HG03175 (cell line): ENCODE results near the gene FIBCD1.

Source experiments
- ATAC-seq: cut with Tn5 transposase; IDR thresholded peaks from one replicate; pipeline ENCODE4 v1.9.1; 2021; ENCODE audit warnings: mild to moderate bottlenecking, moderate library complexity; ENCODE audit not compliant: unreplicated experiment

The FIBCD1 gene, protein sequence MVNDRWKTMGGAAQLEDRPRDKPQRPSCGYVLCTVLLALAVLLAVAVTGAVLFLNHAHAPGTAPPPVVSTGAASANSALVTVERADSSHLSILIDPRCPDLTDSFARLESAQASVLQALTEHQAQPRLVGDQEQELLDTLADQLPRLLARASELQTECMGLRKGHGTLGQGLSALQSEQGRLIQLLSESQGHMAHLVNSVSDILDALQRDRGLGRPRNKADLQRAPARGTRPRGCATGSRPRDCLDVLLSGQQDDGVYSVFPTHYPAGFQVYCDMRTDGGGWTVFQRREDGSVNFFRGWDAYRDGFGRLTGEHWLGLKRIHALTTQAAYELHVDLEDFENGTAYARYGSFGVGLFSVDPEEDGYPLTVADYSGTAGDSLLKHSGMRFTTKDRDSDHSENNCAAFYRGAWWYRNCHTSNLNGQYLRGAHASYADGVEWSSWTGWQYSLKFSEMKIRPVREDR

DNA sequence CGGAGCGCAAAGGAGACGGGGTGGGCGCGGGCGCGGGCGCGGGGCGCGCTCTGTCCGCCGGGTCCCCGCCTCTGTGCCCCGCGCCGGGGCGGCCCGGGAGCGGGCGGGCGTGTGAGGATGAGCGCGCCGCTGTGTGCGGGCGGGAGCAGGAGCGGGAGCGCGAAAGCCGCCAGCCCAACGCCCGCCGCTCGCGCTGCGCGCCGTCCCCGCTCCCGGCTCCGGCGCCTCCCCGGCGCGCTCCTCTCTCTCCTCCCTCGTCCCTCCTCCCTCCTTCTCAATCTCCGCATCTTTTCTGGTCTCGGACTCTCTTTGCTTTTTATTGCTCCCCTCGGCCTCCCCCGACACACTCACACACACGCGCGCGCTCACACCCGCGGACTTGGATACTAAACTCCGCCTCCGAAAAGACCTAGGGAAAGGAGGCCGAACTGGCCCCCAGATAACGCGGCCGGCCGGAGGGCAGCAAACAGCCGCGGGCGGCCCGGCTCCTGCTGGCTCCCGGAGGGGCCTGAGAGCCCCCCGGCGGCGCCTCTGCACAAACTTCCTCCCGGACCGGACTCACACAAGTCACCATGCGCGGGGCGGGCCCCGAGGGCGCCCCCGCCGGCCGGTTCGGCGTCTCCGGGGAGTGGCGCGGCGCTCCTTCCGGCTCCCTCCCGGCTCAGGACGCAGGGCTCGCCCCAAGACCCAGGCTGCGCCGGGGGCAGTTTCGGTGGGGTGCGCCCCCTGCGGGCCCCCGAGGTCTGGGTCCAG lies at the start of gene FIBCD1:
Gene FIBCD1 (minus strand): TSS at position 596 of the 753 bp plus-strand sequence. CDS start 640 bp downstream, outside the sequence.
- ATAC-seq = no peak

DNA sequence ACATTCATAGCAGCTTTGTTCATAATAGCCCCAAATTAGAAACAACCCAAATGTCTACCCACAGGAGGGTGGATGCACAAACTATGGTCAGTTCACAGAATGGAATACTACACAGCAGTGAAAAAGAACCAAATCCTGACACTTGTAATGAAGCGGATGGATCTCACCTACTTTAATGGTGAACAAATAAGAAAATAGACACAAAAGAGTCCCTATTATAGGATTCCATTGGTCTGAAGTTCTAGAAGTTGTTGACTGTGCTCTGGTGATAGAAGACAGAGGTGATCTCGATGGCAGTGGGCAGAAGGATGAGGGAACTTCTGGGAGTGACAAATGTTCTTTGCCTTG lies 49.3 kb upstream of the FIBCD1 start:
- no peak for ATAC-seq

DNA sequence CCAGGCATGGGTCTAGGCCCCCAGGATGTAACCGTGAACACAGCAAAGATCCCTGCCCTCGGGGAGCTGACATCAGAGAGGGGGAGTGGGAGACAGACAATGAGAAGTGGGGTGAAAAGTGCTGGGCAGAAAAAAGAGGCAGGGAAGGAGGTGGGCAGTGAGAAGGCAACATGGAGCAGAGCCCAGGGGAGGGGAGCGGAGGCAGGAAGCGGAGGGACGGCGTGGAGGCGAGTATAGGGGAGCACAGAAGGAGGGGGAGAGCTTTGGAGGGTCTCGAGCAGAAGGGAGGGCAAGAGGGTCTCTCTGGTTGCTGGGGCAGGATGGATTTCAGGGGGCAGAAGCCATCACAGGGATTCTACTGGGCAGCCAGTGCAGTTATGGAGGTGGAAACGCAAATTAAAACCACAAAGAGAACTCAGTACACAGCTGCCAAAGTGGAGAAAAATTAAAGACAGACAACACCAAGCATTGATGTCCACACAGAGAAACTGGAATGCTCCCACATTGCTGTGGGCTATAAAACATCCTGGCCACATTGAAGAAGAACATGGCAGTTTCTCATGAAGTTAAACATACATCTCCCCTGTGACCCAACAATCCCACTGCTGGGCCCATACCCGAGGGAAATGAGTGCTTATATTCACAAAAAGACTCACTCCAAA lies 48.8 kb upstream of the FIBCD1 start:
- ATAC-seq = no peak

DNA sequence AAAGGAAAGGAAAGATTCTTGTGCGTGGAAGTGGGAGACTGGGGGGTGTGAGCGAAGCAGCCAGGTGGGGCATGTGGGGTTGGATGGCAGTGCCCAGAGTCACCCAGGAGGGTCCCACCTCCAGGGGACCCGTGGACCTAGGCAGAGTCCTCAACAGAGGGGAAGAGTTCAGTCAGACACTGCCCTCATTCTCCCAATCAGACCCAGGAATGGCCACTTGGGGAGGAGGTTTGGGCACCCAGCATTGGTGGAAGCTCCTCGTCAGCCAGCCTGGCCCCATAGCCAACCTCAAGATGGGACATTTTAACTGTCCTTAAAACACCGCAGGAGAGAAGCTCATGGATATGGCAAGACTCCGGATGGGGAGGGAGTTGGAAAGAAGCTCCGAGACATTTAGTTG lies 48.0 kb upstream of the FIBCD1 start:
- ATAC-seq = no peak

DNA sequence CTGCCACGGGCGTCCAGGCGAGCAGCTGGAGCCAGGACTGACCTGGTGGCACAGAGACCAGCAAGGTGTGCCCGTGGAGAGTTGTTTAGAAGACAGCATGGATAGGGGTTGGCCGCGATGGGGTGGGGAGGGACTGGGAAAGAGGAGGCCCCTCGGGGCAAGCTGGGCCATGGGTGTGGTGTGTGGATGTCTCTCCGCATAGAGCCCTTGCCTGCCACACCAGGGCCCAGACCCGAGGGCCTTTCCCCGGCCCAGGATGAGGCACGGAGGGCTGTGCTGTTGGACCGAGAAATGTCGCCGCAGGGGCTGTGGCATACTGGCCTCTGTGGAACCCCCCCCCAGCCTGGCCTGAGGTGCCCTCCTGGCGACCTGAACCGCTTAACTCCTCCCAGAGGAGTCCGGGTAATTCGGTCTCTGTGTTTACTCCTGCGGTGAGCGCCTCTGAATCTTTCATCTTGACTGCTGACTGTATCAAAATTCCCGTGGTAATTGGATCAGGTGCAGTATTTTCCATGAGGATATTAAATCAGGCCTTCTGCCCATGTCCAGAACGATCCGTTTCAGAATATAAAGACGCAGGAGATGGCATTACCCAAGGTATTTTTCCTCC lies 47.4 kb upstream of the FIBCD1 start:
- no peak for ATAC-seq

DNA sequence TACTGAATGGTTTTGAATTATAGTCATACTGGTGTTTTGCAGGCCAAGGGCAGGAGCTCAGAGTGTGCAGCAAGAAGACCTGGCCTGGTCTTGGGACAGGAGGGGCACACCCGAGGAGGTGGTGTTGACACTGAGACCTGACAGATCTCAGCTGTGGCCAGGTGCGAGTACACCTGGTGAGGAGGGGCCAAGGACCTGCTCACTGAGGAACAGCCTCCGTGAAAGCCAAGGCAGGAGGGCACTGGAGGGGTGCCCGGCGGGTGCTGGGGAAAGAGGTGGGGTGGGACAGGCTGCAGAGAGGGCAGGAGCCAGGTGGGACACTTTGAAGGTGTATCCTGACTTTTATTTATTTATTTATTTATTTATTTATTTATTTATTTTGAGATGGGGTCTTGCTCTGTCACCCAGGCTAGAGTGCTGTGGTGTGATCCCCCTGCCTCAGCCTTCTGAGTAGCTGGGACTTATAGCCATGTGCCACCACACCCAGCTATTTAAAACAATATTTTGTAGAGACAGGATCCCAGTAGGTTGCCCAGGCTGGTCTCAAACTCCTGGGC lies 46.6 kb upstream of the FIBCD1 start:
- ATAC-seq = no peak

DNA sequence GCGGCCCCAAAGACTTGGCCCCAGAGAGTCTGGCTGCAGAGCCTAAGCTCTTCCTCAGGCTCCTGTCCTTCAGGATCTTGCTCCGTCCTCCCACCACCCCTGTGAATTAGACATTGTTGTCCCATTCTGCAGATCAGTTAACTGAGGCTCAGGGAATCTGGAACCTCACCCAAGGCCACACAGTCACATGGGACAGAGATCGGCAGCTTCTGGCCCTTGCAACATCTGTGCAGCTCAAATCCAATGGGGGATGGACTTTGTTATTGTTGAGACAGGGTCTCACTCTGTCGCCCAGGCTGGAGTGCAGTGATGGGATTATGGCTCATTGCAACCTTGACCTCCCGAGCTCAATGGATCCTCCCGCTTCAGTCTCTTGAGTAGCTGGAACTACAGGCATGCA lies 46.0 kb upstream of the FIBCD1 start:
- no peak for ATAC-seq

DNA sequence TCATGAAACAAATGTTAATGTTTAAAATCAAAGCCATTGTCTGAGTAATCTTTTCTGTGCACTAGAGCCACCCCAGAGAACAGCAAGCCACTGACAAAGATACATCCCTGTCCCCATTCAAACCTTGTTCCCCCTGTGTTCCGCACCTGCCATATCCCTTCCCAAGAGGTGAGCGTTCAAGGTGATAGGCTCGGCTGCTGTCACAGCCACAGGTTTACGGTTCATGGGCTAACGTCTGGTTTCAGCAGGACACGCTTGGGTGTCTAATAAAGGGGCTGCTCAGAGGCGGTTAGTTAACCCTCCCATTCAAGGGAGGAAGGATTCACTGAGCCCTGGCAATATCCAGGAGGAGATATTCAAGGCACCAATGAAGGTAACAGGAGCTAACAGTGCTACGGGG lies 45.5 kb upstream of the FIBCD1 start:
- no peak for ATAC-seq

DNA sequence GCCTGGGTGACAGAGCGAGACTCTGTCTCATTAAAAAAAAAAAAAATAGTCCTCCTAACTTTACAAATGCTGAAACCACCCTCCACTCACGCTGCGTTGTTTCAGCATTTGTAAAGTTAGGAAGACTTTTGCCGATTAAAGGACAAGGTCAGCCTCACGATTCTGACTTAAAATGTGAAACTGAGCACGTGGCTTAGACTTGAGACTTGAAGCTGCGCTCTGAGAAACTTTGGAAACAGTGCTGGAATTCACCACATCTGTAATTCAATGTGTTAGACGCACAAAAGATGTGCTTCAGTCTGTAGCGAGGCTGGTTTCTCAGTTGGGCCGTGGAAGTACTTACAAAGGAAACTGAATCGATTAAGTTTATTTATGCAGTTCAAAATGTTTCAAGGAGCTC lies 44.9 kb upstream of the FIBCD1 start:
- no peak for ATAC-seq

DNA sequence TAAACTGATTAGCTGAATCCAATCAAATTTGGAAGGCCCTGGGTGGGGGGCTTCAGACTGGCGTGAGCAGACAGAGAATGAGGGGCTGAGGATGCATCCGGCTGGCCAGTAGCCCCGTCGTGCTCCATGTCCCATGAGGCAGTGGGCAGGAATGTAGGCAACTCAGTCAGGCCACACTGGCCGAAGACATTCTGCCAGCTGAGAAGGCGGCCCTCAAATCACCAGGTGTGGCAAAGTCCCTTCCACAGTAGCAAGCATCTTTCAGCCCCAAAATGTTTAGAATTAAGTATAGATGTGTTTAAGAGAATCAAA lies 44.3 kb upstream of the FIBCD1 start:
- ATAC-seq = no peak

DNA sequence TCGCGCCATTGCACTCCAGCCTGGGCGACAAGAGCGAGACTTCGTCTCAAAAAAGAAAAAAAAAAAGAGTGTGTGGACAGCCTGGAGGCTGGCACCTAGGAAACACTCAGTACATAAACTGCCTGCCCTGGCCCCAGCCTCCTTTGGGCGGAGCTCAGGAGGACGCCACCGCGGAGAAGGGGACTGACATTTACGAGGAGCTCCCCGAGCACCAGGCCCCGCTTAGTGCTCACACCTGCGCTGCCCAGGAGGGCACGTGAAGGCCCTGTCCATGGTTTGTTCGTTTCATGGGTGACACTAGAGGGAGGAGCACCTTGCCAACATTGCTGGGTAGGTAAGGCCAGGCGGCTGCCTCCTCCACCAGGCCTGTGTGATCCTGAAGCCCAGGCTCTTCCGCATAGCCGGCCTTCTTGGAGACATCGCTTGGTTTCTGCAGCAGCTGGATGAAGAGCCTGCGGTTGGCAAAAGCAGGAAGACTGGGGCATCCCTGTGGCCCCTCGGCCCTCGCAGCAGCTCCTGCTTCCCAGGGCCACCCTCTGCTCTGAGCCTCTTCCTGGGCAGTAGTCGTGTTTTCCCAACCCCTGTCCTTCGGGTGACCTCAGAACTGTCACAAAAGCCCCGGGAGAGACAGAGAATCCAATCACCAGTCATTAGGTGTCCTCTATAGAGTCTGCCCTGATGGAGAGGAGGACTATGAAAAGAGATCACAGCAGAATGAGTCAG lies 43.8 kb upstream of the FIBCD1 start:
- ATAC-seq = no peak

DNA sequence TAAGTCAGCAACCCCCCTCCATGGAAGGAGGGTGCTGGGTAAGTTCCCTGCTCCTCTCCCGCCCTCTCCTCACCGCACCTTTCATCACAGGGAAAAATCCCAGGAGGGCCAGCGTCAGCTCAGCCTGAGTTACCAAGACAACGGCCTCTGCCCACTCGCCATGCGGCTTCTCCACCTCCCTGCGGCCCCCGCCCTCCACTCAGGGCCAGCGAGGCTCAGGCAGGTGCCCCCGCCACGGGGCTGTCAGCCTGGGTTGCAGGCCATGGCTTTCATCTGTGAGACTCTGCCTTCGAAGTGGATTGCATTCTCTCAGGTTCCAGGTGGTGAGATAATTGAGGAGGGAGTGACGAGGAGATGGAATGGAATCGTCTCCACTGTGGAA lies 42.7 kb upstream of the FIBCD1 start:
- no peak for ATAC-seq

DNA sequence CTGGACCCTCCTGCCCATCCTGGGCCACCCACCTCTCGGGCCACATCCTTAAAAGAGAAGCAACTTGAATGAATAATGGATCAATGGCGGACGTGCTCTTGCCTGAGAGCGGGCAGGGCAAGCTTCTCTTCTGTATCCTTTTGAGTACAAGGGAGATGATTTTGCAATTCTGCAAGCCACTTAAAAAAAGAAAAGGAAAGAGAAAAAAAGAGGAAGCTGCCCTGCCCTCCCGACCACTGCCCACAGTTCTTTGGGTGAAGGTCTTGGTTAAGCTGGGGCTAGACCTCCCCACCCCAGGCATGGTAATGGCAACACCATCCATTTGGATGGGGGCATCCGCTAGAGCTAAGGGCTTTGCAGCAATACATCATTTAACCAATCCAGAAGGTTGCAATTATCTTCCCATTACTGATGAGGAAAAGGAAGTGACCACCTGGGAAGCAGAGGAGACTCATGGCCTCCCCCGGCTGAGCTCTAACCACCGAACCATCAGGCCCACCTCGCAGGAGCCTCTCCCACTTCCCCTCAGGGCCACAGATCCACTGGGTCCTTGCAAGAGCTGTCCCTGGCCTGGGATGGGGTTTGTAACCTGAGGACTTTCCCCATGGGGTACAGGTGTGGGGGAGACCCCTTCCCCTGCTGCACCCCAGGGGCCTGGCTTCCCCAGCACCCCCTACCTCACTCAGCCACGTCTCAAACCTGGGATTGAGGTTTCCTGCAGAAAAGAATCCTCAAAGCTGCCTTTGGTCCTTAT lies 42.1 kb upstream of the FIBCD1 start:
- ATAC-seq = no peak

DNA sequence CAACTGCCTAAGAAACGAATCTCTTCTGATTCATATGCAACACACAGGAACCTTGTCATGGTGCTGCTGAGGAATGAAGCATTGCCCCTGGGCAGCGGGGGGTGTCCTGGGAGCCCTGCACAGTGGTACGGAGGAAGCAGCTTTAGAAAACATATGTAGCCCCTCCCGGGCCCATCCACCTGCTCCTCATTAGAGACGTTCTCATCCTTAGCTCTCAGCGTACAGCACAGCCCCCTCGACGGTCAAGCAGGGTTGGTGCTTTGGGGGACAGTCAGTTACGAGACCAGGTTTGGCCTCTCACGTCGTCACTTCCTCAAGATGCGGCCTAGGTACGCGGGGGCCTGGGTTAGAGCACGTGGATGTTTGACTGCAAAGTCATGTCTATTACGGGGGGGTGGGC lies 41.5 kb upstream of the FIBCD1 start:
- no peak for ATAC-seq

DNA sequence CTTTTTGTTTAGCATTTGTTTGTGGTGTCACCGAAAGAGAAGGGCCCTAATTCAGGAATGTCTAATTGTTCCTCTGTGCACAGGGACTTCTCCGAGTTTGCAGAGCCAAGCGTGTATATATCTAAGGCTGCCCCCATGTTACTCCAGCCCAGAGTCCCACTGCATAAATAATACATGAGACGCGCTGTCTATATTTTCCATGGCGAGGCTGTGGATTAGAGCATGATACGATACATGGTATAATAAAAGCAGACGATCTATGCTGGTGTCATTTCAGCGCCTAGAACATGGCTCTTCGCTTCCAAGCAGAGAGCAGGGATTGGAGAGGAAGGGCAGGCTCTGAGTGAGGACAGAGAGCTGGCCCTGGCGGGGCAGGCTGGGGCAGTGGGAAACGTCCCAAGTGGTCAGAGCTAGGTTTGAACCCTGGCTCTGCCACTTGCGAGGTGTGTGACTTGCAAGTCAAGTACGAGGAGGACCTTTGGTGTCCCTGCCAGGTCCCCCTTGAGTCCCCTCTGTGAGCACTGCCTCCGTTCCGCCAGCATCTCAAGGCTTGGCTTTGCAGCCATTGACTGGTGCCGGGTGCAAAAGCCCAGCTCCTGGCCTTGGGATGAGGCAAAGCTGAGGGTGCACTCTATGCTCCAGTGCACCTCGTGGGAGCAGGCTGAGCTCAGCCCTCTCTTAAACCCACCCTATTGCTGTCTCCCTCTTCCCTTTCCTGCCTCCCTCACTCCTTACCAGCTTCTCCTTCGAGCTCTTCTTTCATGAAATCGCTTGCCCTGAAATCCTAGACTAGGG lies 40.7 kb upstream of the FIBCD1 start:
- no peak for ATAC-seq

DNA sequence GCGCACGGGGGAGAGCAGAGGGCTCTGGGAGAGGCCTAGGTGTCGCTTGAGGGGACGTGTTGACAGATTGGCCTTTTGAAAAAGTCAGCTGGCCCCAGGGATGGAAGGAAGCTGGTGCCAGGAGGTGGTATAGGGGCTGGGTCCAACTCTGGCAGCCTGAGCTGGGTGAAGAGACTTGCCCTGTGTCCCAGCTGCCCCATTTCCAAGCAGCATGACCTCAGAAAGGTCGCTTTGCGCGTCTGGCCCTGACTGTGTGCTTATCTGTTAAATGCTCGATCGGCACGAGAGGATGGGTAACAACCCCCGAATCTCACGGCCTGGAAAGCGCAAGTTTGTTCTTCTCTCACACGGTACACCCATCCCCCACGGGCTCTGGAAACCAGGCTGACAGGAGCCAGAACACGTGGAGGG lies 38.8 kb upstream of the FIBCD1 start:
- no peak for ATAC-seq

DNA sequence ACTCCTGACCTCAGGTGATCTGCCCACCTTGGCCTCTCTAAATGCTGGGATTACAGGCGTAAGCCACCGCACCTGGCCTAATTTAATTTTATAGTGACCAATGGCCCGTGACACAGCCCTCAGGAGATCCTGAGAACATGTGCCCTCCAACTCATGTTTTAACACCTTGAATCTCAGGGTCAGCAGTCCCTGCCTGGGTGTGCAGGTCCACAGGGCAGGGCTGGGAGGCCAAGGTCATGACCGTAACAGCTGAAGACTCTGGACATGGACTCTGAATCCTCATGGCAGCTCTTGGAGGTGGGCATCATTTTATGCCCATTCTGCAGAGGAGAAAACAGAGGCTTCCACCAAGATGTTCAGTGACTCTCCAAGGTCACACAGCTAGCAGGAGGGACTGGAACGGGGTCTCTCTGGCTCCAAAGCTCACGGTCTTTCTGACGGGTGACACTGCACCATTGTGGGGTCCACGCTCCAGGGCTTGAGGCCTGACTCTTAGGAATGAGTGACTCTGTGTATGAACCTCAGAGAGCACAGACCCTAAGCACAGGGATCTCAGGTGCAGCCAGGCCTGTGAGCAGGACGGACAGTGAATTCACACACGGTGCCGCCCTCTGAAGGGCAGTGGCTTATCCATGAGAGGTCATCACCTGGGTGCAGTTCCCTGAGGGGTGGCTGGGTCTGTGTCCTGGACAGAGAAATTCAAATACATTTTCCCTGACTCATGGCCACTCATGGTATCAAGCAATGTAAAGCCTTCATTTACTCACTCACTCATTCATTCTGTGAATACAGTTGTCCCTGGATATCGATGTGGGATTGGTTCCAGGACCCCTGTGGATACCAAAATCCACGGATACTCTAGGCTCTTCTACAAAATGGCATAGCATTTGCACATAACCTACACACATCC lies 37.1 kb upstream of the FIBCD1 start:
- ATAC-seq = no peak

DNA sequence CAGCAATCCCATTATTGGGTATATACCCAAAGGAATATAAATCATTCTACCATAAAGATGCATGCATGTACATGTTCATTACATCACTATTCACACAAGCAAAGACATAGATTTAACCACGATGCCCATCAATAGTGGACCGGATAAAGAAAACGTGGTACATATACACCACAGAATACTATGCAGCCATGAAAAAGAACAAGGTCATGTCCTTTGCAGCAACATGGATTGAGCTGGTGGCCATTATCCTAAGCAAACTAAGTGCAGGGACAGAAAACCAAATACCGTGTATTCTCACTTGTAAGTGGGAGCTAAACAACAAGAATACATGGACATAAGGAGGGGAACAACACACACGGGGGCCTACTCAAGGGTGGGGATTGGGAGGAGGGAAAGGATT lies 36.1 kb upstream of the FIBCD1 start:
- ATAC-seq = no peak
